Breast epithelium (tissue), 4 donors: ENCODE results near the gene TNKS1BP1. TPM values are rescaled to one million over a fixed set of nuclear protein-coding genes. Genes with fewer than 3 reads are reported as not detected.
A peak's percentile ranks its signal among the peaks of the same experiment; 100 is the strongest.

Experiments
- DNase-seq, 2 donors: peaks; one replicate each; pipeline ENCODE4 v3.0.0-alpha.2; 2019; ENCODE audit warnings: low spot score in 2 of 2
- H3K27ac ChIP-seq, 2 donors: fragments of 200-600 bp; sonication (generic) in 1 of 2; one replicate each; pipeline ENCODE4 v1.5.1; 2016 to 2019; ENCODE audit warnings: mild to moderate bottlenecking in 1 of 2
- H3K27me3 ChIP-seq, 2 donors: fragments of 200-600 bp; sonication (generic) in 1 of 2; one replicate each; pipeline versions ENCODE4 v1.5.1 to v1.6.0; 2017 to 2019; ENCODE audit warnings: control low read depth in 1 of 2, mild to moderate bottlenecking in 1 of 2
- H3K36me3 ChIP-seq: fragments of 200-600 bp; one replicate; pipeline ENCODE4 v1.5.1; 2019
- H3K4me1 ChIP-seq, 2 donors: fragments of 200-600 bp; sonication (generic); one replicate each; pipeline ENCODE4 v1.5.1; 2016 to 2019; ENCODE audit warnings: control low read depth in 1 of 2
- H3K4me3 ChIP-seq, 3 donors: fragments of 200-600 bp; sonication (generic); 1 replicate in 2 of 3; 2 replicates in 1 of 3; pipeline ENCODE4 v1.5.1; 2016 to 2019; ENCODE audit warnings: mild to moderate bottlenecking in 3 of 3, moderate library complexity in 2 of 3
- H3K9me3 ChIP-seq, 2 donors: fragments of 200-600 bp; sonication (generic) in 1 of 2; one replicate each; pipeline ENCODE4 v1.5.1; 2016 to 2019; ENCODE audit warnings: control low read depth in 1 of 2
- POLR2A ChIP-seq: fragments of 450-650 bp; IDR thresholded peaks from one replicate; pipeline ENCODE4 v1.6.1; 2016; ENCODE audit warnings: antibody characterized with exemption, mild to moderate bottlenecking, moderate library complexity
- POLR2AphosphoS5 ChIP-seq, 3 donors: sonication (generic); formaldehyde crosslinking; IDR thresholded peaks; one replicate each; pipeline ENCODE4 v1.6.1; 2017; ENCODE audit warnings: antibody characterized with exemption in 3 of 3
- intact Hi-C: fragments of 100-400 bp; cut with DNase I; formaldehyde crosslinking; loops from one replicate; pipeline ENCODE4 v1.15.1; 2023; ENCODE audit warnings: low total_unique reads
- total RNA-seq, 3 donors: library from RNA; depleted of rRNA; stranded (reverse); fragments of >200 nt; gene quantifications; one replicate each; pipeline ENCODE4 v1.1.0, GENCODE V29; 2016
- TF ChIP-seq, protein P1 (sequence below), 3 donors: fragments of 450-650 bp; IDR thresholded peaks; one replicate each; pipeline ENCODE4 v1.5.1; 2016 to 2017; ENCODE audit warnings: antibody characterized with exemption in 3 of 3, mild to moderate bottlenecking in 3 of 3, moderate library complexity in 3 of 3

The TNKS1BP1 gene
- total RNA-seq, 3 donors from 2014 or later = 79.3 to 111 (median 82.7) TPM

DNA sequence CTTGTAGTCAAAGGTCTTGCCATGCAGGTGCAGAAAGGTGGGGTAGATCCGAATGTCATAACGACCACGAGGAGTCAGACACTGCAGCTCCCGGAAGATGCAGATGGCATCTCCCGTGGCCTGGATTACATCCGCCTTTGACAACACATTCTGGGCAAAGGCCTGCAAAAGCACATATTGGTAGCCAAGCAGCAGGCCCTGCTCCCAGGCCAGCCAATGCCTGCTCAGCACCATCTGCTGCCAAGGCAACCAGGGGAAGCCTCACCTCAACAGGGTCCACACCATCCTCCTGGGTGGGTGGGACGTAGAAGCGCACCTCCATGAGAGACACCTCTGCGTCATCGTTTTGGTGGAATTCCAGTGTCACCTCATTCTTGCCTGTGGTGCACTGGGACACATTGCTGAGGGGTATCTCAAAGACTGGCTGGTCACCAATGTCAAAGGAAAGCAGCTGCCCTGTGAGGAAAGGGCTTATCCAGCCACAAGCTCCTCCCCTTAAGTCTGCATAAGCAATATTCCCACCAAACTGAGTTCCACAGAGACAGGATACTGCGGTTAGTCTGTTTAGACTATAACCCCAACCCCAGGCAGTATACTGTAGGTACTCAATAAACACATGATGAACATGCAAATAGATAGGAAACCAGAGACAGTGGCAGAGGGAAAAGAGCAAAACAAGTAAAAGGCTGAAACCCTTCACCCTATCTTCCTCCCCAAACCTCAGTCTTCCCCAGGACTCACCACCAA lies 8.1 kb upstream of the TNKS1BP1 start:
- Histone ChIP-seq H3K36me3 (peaks cover 15% of the 10 kb centered on the region), H3K27ac (no peak overlapping the region), H3K9me3 (no peaks in the 10 kb centered on the region), H3K4me1 (peaks cover 0 to 4% of the 10 kb centered on the region in 2 donors), H3K27me3 (no peaks in the 10 kb centered on the region), H3K4me3 (no peak overlapping the region)
- intact Hi-C loops = no loop called here
- DNase-seq = no peak
- TF ChIP-seq, protein P1, sequence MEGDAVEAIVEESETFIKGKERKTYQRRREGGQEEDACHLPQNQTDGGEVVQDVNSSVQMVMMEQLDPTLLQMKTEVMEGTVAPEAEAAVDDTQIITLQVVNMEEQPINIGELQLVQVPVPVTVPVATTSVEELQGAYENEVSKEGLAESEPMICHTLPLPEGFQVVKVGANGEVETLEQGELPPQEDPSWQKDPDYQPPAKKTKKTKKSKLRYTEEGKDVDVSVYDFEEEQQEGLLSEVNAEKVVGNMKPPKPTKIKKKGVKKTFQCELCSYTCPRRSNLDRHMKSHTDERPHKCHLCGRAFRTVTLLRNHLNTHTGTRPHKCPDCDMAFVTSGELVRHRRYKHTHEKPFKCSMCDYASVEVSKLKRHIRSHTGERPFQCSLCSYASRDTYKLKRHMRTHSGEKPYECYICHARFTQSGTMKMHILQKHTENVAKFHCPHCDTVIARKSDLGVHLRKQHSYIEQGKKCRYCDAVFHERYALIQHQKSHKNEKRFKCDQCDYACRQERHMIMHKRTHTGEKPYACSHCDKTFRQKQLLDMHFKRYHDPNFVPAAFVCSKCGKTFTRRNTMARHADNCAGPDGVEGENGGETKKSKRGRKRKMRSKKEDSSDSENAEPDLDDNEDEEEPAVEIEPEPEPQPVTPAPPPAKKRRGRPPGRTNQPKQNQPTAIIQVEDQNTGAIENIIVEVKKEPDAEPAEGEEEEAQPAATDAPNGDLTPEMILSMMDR (IDR thresholded peaks at IDR 0.05) = no peak
- TF ChIP-seq POLR2A = no peak
- TF ChIP-seq POLR2AphosphoS5 (IDR thresholded peaks at IDR 0.05) = no peak

DNA sequence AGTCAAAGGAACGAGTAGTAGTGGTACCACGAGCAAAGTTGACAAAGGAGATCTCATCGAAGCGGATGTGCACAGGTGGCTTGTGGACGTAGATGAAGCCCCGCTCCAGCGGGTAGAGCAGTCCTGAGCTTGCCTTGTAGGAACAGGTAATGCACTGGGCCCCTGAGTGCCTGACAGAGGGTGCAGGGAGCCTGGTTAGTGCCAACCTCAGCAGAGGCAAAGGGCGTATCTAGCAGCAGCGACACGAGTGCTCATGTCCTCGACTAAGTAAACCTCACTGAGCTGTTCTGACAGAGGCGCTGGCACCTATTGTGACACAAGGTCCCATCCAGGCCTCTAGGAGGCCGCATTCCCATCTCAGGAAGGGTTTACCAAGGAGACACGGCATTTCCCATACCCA lies 7.0 kb upstream of the TNKS1BP1 start:
- Histone ChIP-seq H3K27me3 (no peaks in the 10 kb centered on the region), H3K9me3 (no peaks in the 10 kb centered on the region), H3K27ac (no peak overlapping the region), H3K4me1 (peaks cover 0 to 4% of the 10 kb centered on the region in 2 donors), H3K4me3 (no peak overlapping the region), H3K36me3 (peaks cover 15% of the 10 kb centered on the region)
- TF ChIP-seq POLR2A (no peak), POLR2AphosphoS5 (IDR thresholded peaks at IDR 0.05) (no peak)
- TF ChIP-seq, protein P1 (IDR thresholded peaks at IDR 0.05) = no peak
- DNase-seq = no peak
- intact Hi-C loops = no loop called here

DNA sequence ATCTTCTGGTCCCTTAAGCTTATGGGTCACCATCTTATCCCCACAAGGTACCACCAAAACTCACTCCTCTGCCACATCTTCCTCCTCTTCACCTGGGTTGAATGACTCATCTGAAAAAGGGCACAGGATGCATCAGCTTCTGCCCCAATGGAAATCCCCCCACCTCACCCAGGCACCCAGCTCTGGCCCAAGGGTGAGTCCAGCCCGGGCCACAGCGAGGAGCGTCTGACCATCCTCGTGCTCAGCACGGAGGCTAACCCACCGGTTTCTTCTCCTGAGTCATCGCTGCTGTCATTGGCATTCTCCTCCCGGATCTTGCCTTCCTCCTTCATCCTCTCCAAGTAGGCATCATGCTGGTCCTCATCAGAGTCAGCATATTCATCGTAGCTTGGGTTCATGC lies 5.3 kb upstream of the TNKS1BP1 start:
- Histone ChIP-seq H3K36me3 (peaks cover 15% of the 10 kb centered on the region), H3K4me3 (no peak overlapping the region), H3K27ac (no peak overlapping the region), H3K27me3 (no peaks in the 10 kb centered on the region), H3K4me1 (peaks cover 3 to 10% of the 10 kb centered on the region in 2 donors), H3K9me3 (no peaks in the 10 kb centered on the region)
- TF ChIP-seq POLR2A = no peak
- TF ChIP-seq, protein P1 (IDR thresholded peaks at IDR 0.05) = no peak
- no peak for TF ChIP-seq POLR2AphosphoS5 (IDR thresholded peaks at IDR 0.05)
- intact Hi-C loops = no loop called here
- DNase-seq = no peak

DNA sequence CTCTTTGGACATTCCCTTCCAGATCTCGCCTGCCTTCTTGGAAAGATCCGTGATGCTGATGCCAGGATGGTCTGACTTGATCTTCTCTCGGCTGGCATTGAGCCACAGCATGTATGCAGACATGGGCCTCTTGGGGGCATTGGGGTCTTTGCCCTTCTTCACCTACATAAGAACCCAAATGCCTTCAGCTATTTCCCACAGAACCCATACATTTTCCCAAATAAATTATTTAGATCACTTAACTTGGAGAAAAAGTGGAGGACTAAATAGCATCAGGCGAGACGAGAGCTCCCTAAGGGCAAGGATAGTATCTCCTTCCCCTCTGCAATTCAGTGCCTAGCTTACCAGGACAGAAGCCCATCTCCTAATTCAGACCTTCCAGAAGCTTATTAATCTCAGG lies 3.0 kb upstream of the TNKS1BP1 start:
- peaks cover 15% of the 10 kb centered on the region for H3K36me3 ChIP-seq
- no peaks in the 10 kb centered on the region for H3K27me3 ChIP-seq

DNA sequence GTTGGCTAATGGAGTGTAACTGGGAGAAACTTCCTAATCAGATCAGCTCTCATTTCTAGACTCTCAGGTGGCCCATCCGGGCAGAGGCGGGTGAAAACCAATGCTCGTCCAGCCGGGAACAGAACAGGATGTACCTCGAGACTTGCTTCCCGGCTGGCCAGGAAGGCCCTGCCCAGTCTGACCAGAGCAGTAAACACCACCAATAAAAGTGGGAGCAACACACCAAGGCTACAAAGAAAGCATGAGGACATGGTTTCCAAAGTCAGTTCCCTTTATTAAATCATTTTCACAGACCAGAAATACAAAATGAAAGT lies 940 bp upstream of the TNKS1BP1 start:
- Histone ChIP-seq H3K27me3 (no peaks in the 10 kb centered on the region), H3K36me3 (peaks cover 6% of the 10 kb centered on the region), H3K4me3 (peak overlapping the region; percentile 91 to 92 (median 91)), H3K9me3 (no peaks in the 10 kb centered on the region), H3K27ac (peak overlapping the region; percentile 98), H3K4me1 (peaks cover 8 to 14% of the 10 kb centered on the region in 2 donors)
- DNase-seq = peak in 1 of 2 donors; percentile 63
- intact Hi-C loops = no loop called here
- peak in 2 of 3 donors; percentile 37 to 56 for TF ChIP-seq POLR2AphosphoS5 (IDR thresholded peaks at IDR 0.05)
- no peak for TF ChIP-seq POLR2A

More for the DNA sequence above, 3.0 kb upstream of the TNKS1BP1 start:
- intact Hi-C loops = no loop called here
- peaks cover 3 to 6% of the 10 kb centered on the region in 2 donors for H3K4me1 ChIP-seq
- H3K9me3 ChIP-seq = no peaks in the 10 kb centered on the region
- peak overlapping the region; percentile 98 for H3K27ac ChIP-seq
- no peak for TF ChIP-seq POLR2AphosphoS5 (IDR thresholded peaks at IDR 0.05)
- TF ChIP-seq, protein P1 (IDR thresholded peaks at IDR 0.05) = no peak
- TF ChIP-seq POLR2A = no peak
- H3K4me3 ChIP-seq = no peak overlapping the region
- no peak for DNase-seq
